ENCODE data around the gene NR2F1.

NR2F1 gene

DNA sequence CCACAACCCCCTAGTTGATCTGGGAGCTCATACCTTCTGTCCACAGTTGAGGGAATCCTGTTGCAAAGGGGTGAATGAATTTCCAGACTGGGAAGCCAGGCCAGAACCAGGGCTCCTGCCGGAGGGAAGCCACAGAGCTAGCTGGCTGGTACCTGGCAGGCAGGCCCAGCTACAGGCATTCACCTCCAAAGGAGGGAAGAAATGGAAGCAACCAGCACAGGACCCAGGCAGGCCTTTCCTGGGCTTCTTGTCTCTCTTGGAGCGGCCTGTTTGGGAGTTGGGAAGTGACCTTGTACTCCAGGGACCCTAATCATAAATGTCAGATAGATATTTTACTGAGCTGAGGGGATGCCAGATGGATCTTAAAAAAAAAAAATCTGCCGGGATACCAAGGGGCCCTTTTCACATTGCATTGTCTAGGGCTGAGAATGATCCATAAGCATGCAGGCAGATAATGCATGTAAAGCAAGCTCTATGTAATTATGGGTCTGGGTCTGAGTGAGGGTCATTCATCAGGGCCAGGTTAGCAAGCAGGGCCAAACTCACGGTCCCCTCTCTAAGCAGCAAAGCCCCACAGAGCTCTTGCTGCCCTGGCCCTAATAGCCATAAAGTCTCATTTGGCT, 8.4 kb downstream of the NR2F1 start:
- DNase-seq, result no peak

- no peak for DNase-seq
Observed at GRCh38 chr5:93592883-93593282, 9.9 kb downstream of the NR2F1 start.

DNA sequence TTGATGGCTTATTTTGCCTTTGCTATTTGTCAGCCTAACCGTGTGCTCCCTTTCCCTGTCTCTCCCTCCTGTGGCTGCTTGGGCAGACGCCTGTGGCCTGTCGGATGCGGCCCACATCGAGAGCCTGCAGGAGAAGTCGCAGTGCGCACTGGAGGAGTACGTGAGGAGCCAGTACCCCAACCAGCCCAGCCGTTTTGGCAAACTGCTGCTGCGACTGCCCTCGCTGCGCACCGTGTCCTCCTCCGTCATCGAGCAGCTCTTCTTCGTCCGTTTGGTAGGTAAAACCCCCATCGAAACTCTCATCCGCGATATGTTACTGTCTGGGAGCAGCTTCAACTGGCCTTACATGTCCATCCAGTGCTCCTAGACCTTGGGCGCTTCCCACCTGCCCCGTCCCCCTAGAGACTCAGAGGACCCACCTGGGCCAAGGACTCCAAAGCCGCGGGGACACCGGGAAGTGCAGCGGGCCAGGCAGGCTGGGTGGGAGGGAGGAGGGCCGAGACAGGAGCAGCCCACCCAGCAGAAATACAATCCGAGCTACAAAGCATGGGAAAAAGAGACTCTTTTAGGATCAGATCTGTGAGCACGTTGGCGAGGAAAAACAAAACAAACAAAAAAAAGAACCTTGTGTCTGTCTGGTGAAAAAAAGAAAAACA, 10.6 kb downstream of the NR2F1 start:
- DNase-seq, result no peak

- DNase-seq, result no peak
Observed at GRCh38 chr5:93594591-93595419, 11.8 kb downstream of the NR2F1 start.

DNA sequence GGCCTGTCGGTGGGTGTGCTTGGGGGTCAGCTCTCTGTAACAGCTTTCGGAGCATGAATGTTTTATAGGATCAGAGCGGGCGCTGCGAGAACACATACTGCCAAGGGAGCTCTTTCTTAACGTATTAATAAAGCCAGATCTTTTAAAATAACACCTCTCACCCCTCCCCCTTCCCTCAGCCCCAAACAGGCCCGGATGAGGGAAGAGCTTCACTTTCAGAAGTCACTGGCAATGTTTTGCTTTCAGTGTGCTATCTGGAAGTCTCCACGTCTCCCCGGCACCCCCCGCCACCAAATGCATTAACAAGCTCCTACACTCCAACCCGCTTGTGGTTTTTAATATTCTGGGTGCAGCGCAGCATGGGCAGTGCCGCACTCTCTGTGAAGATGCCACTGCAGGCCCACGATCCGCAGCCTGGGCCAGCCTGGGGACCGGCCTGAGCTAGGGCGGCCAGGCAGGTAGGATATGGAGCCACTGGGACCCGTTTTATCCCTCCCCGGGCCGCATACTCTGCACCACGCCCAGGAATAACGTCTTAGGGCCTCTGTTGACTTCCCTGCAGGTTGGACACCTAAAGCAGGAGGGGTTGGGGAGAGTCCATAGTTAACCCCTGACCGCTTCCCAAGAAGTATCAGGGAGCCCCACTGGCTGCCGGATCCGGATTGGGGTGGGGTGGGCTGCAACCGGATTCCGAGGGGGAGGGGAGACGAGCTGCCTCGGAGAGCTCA, 12.6 kb downstream of the NR2F1 start:
- no peak for DNase-seq

DNA sequence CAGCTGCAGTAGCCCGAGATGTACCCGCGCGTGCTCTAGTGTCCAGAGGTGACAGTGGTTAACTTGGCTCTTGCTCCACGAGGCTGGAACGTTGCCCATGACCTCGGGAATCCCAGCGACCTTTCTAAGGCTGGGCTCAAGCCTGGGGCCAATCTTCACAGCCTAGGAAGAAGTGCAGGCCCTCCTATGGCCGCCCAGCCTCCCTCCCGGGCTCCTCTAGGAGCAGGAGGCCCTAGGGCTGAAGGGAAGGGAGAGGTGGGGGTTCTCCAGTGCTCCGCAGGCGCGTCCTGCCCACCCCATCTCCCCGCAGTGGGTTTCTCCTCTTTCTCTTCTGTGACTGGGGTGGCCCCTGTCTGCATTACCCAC, 13.3 kb downstream of the NR2F1 start:
- DNase-seq, result no peak

DNA sequence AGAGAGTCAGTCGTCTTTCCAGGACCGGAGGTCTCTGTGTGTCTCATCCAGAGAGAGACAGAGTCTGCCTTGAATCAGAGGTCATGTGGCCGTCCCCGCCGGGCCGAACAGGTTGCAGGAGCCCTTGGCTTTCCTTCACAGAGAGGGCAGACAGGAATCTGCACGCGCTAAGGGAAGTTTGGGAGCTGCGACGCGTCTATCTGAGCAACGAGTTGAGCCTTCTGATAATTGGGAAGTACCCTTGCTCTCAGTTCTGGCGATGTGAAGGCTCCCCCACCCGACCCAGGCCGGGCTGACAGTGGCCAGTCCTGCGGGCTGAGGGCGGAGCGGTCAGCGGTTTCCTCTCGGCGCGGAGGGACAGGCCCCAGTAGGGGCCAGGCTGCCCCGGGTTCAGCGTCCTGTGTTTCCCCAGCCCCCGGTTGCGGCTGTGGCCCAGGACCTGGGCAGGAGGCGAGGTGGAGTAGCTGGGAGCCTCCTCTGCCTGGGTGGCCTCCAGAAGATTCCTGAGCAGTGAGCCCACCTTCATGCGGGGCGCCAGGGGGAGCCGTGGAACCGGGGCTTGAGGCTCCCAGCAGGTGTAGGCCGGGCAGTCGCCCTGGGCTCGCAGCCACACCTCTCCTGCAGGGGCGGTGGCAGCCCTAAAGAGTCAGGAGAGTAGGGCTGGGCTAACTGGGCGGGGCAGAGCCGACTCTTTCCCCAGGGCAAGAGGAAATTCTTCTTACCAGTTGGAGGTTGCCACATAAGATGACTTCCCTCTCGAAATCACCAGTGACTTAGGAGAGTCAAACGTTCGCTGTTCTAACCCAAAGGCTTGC, 13.9 kb downstream of the NR2F1 start:
- DNase-seq, result no peak

DNA sequence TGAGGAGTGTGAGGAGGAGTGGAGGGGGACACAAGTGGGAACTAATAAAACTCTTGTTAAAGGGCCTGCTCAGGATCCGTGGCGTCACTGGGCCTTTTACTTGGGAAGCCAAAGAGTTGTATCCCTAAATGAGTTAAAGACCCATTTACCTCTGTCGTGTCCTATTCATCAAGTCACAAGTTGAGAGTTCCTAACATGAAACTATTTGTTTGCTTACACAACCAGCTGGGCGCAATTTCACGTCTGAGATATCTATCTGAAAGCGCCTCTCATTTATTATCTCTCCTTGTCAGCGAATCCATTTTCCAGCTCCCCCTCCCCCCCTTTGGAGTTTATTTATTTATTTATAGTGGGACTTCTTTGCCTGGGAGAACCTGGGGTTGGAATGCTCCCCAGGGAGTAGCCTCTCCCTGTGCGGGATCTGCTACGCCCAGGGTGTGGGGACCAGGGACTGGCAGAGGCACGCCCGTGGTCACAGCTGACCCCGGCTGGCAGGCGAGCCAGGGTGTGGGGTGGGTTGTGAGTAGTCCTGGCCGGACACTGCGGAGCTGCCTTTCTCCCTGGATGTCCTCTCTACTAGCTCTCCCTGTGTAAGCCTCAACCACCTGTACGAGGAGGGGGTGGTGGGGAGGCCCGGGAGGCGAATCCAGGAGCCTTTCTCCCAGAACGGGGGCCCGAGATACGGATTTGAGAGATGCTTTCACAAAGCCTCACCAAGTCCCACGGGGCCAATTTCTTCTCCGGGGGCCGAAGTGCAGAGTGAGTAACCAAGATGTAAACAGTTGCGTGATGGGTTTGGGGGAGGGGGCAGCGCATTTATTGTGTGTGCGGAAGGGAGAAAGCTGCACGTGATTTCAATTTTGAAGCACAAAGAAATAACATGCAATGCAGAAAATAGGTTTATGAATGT, 15.3 kb downstream of the NR2F1 start:
- DNase-seq, result no peak

DNA sequence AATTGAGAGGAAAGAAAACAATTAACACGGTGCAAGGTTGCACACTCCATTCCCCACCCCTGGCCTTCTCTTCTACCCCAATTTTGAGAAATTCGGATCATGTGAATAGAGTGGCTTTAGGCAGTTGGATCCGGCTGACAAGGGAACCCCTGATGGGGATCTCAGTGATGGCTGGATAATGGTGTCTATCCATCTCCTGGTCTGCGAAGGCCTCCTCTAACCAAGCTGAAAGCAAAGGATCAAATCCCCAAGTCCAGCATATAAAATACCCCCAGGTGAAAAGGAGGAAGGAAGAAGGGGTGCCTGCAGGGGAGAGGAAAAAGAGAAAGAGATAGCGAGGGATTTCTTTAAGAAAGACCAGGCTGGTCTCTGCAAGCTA, 16.0 kb downstream of the NR2F1 start:
- DNase-seq, result no peak

DNA sequence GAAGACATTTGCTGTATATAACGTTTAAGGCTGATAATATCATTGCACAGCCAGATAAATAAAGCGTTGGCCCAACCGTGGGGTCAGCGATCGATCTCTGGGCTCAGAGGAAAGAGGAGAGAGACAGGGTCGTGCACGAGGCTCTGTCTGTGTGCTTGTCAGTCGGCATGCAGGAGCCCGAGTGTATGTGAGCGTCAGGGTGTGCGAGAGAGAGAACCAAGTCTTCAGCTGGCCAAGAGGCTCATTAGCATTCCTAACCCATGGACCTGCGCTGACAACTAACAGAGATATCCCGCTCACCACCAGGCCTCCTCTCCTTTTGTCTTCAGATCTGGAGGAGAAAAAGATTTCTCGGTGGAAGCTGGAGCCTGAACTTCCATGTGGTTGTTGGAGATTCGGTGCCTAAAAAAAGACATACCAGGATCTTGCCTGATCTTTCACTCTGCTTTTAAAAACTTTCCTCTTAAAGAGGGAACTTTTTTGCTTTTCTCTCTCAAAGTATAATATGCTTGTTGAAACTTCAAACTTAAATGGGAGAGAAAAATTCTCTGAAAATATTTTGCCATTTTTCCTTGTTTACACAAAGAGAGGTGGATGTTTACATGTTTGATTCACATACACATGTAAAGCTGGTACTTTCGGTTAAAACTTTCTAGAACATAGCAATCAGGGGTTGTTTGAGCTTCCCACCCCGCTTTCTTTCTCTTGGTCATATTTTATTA, 16.5 kb downstream of the NR2F1 start:
- no peak for DNase-seq

DNA sequence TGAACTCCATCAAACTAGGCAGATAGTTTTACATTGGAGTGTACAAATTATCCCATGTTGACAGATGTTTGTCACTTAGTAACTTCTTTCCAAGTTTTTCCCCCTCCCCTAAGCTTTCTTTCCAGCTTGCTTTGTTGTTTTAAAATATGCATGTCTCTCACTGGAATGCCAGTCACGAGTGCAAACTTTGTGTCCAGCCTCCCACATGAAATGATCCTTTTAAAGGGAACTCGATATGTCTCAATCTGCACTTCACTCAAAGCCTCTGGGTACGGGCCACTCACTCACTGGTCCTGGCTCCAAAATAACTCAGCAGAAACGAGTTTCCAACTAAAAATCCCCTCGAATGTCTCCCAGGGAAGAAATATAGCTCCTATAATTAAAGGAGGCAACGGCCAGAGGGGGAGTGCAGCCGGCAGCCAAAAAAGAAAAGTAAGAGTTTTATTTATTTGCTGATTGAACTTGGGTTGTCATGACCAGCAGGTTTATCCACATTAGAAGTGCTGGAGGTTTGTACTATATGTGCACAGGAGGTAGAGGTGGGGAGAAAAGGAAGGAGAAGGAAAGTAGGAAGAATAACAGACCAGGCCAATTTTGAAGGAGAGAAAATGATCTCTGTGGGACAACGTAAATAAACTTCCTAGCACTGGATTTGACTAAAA, 17.5 kb downstream of the NR2F1 start:
- DNase-seq, result no peak

GRCh38 chr5:93601071-93601801, 18.2 kb downstream of the NR2F1 start:
- DNase-seq, result no peak

- no peak for DNase-seq
Observed at GRCh38 chr5:93601802-93602155, 18.8 kb downstream of the NR2F1 start.

GRCh38 chr5:93602241-93603077, 19.4 kb downstream of the NR2F1 start:
- no peak for DNase-seq

GRCh38 chr5:93603078-93603792, 20.2 kb downstream of the NR2F1 start:
- DNase-seq, result no peak

DNA sequence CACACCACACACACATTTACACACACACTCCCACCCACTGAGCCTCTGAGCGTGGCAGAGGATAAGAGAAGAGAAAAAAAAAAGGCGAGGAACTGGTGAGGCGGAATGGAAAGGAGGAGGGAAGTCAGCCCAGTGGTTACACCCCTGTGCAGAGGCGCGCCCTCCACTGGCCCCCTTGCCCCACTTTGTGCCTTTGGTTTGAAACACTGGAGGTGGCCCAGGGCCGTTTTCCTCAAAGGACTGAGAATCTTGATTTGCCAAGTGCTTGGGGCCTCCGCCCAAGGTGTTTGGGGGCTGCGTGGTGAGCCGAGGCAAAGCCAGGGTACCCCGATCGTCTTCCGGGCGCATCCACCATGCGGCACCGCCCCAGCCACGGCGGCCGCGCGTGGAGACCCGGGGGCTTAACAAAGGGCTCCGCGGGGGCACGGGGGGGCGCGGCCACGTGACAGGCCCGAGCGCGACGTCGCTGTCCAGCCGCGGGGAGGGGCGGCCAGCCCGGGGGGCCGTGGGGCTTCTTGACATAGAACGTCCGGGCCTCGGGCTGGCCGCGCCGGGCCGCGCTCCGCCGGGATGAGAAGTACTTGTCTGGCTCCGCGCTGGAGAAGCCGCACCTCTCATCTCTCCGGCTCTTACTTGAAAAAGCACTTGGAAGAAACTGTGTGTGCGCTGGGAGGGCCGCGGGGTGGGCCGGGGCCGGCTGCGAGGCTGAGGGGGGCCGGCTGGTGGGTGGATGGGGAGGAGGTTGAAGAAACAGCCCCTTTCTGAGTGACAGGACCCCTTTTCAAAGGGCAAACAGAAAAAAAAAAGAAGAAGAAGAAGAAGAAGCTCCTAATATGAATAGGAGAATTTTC, 21.0 kb downstream of the NR2F1 start:
- DNase-seq, result no peak

Measured in CD4-positive, alpha-beta T cell treated with Interleukin-15 for 1 hour (primary cell).